GM12891 (cell line): ENCODE data around the gene MARCHF3.

Experiments
- POLR2A ChIP-seq: IDR thresholded peaks from 2 replicates; pipeline ENCODE4 v1.6.1; 2011; ENCODE audit warnings: low read depth, low read length, control low read depth
- POLR2AphosphoS5 ChIP-seq: IDR thresholded peaks from 2 replicates; pipeline ENCODE4 v1.6.1; 2011; ENCODE audit warnings: low read depth, low read length, control low read depth
- TAF1 ChIP-seq: IDR thresholded peaks from 2 replicates; pipeline ENCODE4 v1.6.1; 2011; ENCODE audit warnings: low read depth, low read length, control low read depth

DNA sequence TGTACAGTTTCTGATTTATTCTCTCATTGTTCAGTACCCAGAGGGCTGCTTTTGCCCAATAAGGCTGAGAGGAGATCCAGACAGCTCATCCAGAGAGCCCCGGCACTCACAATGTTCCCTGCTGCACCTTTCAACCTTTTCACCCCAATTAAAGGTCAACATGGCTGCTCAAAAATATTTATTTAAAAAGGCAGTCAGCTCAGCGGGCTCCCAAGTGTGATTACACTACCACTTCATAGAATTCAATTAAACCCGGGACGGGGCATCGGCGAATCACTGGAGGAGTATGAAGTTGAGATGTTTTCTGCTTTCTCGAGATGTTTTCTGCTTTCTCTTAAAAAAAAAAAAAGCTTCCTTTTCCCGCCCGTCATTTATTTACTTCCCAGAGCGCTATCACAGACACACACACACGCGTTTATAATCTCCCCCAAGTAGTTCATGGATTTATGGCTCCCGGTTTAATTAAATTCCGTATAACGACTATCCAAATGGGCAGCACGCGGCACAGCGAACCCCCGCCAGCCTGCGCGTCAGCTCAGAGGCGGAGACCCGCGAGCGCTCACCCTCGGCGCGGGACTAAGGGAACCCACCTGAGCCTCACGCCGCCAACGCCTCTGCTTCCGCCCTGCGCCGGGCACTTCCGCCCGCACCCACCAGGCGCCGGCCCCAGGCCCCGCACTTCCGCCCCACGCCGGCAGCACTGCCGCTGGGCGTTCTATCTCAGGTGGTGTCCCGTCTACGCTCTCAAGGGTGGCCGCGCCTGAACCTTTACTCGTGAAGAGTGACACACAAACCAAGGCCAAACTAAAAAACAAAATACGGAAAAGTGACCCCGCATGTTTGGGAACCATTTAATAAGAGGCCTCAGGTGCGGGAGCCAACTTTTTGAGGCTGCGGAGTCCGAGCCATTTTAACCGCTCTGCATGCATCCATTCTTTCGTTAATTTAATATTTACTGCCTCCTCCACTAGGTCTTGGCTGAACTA, 42.8 kb upstream of the MARCHF3 start, which contains the start of gene C5orf63:
- TF ChIP-seq POLR2A (peak; percentile 63; the same call in 1 of the 2 replicates), TAF1 (no peak), POLR2AphosphoS5 (peak; percentile 66; the same call in 1 of the 2 replicates)
